HepG2 (cell line): ENCODE measurements around the gene B3GNT7. TPM values are rescaled to one million over a fixed set of nuclear protein-coding genes. Genes with fewer than 3 reads are reported as not detected.

Source experiments
- ARNT ChIP-seq: fragments of 450-650 bp; IDR thresholded peaks from 2 replicates; pipeline ENCODE4 v1.6.1; 2017
- ATF2 ChIP-seq: sonication (generic); formaldehyde crosslinking; IDR thresholded peaks from 2 replicates; pipeline ENCODE4 v1.4.0; 2020; ENCODE audit warnings: missing genetic modification reagents
- DPF2 ChIP-seq: sonication (generic); formaldehyde crosslinking; IDR thresholded peaks from 2 replicates; pipeline ENCODE4 v1.4.0; 2020; ENCODE audit warnings: mild to moderate bottlenecking, low read depth, missing genetic modification reagents, borderline replicate concordance
- FOXK1 ChIP-seq: sonication (generic); formaldehyde crosslinking; IDR thresholded peaks from 2 replicates; pipeline ENCODE4 v1.4.0; 2020; ENCODE audit warnings: low read depth, missing genetic modification reagents, borderline replicate concordance
- HDAC2 ChIP-seq: sonication (generic); formaldehyde crosslinking; IDR thresholded peaks from 2 replicates; pipeline ENCODE4 v1.4.0; 2020; ENCODE audit warnings: missing genetic modification reagents
- RAD21 ChIP-seq: fragments of 450-650 bp; formaldehyde crosslinking; IDR thresholded peaks from 2 replicates; pipeline ENCODE4 v1.5.0; 2020; ENCODE audit warnings: mild to moderate bottlenecking
- RERE ChIP-seq: IDR thresholded peaks from 2 replicates; pipeline ENCODE4 v1.6.1; 2016; ENCODE audit warnings: low read depth, missing genetic modification reagents, missing compliant biosample characterization
- SMAD3 ChIP-seq: sonication (generic); formaldehyde crosslinking; IDR thresholded peaks from 2 replicates; pipeline ENCODE4 v1.4.0; 2020; ENCODE audit warnings: missing genetic modification reagents
- SMAD9 ChIP-seq: sonication (generic); formaldehyde crosslinking; IDR thresholded peaks from 2 replicates; pipeline ENCODE4 v1.5.1; 2020; ENCODE audit warnings: mild to moderate bottlenecking, missing genetic modification reagents
- TOE1 ChIP-seq: sonication (generic); formaldehyde crosslinking; IDR thresholded peaks from 2 replicates; pipeline ENCODE4 v1.4.0; 2020; ENCODE audit warnings: mild to moderate bottlenecking, missing genetic modification reagents
- ZBTB14 ChIP-seq: sonication (generic); formaldehyde crosslinking; IDR thresholded peaks from 2 replicates; pipeline ENCODE4 v1.4.0; 2020; ENCODE audit warnings: missing genetic modification reagents
- ZNF264 ChIP-seq: sonication (generic); formaldehyde crosslinking; IDR thresholded peaks from 2 replicates; pipeline ENCODE4 v1.4.0; 2020; ENCODE audit warnings: missing genetic modification reagents
- ZNF296 ChIP-seq: sonication (generic); formaldehyde crosslinking; conservative IDR thresholded peaks from 2 replicates; pipeline ENCODE4 v1.5.0; 2020; ENCODE audit warnings: mild to moderate bottlenecking, missing genetic modification reagents
- ZNF782 ChIP-seq: sonication (generic); formaldehyde crosslinking; IDR thresholded peaks from 2 replicates; pipeline ENCODE4 v1.4.0; 2020; ENCODE audit warnings: missing genetic modification reagents, mild to moderate bottlenecking, borderline replicate concordance
- polyA plus RNA-seq, 8 experiments: library from polyadenylated mRNA; depleted of rRNA in 3 of 8; stranded (reverse) in 7 of 8; unstranded in 1 of 8; fragments of >200 nt; fragmentation: Illumina TruSeq in 4 of 8; extraction: Trizol in 4 of 8; gene quantifications; 2 replicates each; pipeline versions ENCODE4 v1.2.1 to v1.2.3, GENCODE V29; 2011 to 2016; ENCODE audit warnings: low read depth in 4 of 8, missing spikeins in 1 of 8, mixed read lengths in 1 of 8; ENCODE audit not compliant: insufficient read depth in 1 of 8
- total RNA-seq, 5 experiments: library from RNA; depleted of rRNA; stranded (reverse); fragments of >200 nt; fragmentation: Illumina TruSeq; extraction: Trizol; gene quantifications; 2 replicates each; pipeline ENCODE4 v1.2.3, GENCODE V29; 2016; ENCODE audit warnings: low read depth in 1 of 5
- TF ChIP-seq, protein P1 (sequence below): sonication (generic); formaldehyde crosslinking; IDR thresholded peaks from 2 replicates; pipeline ENCODE4; 2020; ENCODE audit warnings: missing genetic modification reagents, mild to moderate bottlenecking, borderline replicate concordance
- TF ChIP-seq, protein P2 (sequence below): sonication (generic); formaldehyde crosslinking; IDR thresholded peaks from 2 replicates; pipeline ENCODE4 v1.5.0; 2020; ENCODE audit warnings: mild to moderate bottlenecking, missing genetic modification reagents

The B3GNT7 gene
- total and polyA plus RNA-seq, 2 of the 13 experiments (the other 11 are each of a cell fraction or from before 2014, with no cell fraction given) = 0.04 to 0.24 TPM

- TF ChIP-seq RERE = no peak
- TF ChIP-seq, protein P1, sequence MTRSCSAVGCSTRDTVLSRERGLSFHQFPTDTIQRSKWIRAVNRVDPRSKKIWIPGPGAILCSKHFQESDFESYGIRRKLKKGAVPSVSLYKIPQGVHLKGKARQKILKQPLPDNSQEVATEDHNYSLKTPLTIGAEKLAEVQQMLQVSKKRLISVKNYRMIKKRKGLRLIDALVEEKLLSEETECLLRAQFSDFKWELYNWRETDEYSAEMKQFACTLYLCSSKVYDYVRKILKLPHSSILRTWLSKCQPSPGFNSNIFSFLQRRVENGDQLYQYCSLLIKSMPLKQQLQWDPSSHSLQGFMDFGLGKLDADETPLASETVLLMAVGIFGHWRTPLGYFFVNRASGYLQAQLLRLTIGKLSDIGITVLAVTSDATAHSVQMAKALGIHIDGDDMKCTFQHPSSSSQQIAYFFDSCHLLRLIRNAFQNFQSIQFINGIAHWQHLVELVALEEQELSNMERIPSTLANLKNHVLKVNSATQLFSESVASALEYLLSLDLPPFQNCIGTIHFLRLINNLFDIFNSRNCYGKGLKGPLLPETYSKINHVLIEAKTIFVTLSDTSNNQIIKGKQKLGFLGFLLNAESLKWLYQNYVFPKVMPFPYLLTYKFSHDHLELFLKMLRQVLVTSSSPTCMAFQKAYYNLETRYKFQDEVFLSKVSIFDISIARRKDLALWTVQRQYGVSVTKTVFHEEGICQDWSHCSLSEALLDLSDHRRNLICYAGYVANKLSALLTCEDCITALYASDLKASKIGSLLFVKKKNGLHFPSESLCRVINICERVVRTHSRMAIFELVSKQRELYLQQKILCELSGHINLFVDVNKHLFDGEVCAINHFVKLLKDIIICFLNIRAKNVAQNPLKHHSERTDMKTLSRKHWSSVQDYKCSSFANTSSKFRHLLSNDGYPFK (CRISPR knock-in tag) = no peak
- no peak for TF ChIP-seq SMAD9
- TF ChIP-seq, protein P2, sequence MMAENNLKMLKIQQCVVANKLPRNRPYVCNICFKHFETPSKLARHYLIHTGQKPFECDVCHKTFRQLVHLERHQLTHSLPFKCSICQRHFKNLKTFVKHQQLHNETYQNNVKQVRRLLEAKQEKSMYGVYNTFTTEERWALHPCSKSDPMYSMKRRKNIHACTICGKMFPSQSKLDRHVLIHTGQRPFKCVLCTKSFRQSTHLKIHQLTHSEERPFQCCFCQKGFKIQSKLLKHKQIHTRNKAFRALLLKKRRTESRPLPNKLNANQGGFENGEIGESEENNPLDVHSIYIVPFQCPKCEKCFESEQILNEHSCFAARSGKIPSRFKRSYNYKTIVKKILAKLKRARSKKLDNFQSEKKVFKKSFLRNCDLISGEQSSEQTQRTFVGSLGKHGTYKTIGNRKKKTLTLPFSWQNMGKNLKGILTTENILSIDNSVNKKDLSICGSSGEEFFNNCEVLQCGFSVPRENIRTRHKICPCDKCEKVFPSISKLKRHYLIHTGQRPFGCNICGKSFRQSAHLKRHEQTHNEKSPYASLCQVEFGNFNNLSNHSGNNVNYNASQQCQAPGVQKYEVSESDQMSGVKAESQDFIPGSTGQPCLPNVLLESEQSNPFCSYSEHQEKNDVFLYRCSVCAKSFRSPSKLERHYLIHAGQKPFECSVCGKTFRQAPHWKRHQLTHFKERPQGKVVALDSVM = no peak
- TF ChIP-seq SMAD3 (CRISPR knock-in tag) = no peak
- no peak for TF ChIP-seq TOE1 (CRISPR knock-in tag)
- no peak for TF ChIP-seq ZNF264 (CRISPR knock-in tag)
- no peak for TF ChIP-seq ZBTB14
- no peak for TF ChIP-seq ATF2 (CRISPR knock-in tag)
- TF ChIP-seq RAD21 = peak; percentile 96
- no peak for TF ChIP-seq ARNT
- TF ChIP-seq ZNF782 = peak; percentile 36; the same call in 1 of the 2 replicates
- TF ChIP-seq ZNF296 (CRISPR knock-in tag) = no peak
- TF ChIP-seq DPF2 (CRISPR knock-in tag) = no peak
- TF ChIP-seq FOXK1 (CRISPR knock-in tag) = peak; percentile 32; the same call in 1 of the 2 replicates
- TF ChIP-seq HDAC2 (CRISPR knock-in tag) = peak; percentile 59
These were observed 16.5 kb downstream of the B3GNT7 start (continued) for GRCh38 chr2:231411831-231412617.
